GM12878 (cell line): ENCODE data around the gene SLC39A11.

Experiments used
- CBFB ChIP-seq: IDR thresholded peaks from 2 replicates; pipeline ENCODE4 v1.6.1; 2016; ENCODE audit warnings: antibody characterized with exemption, low read depth
- CEBPZ ChIP-seq: fragments of 150-350 bp; IDR thresholded peaks from 2 replicates; pipeline ENCODE4 v1.6.1; 2016; ENCODE audit warnings: low read depth, low read length
- EGR1 ChIP-seq, 2 experiments: IDR thresholded peaks; 1 replicate in 1 of 2; 2 replicates in 1 of 2; pipeline ENCODE4 v1.6.1; 2011 to 2012; ENCODE audit warnings: low read depth in 2 of 2, low read length in 2 of 2, borderline replicate concordance in 1 of 2, mild to moderate bottlenecking in 1 of 2, moderate library complexity in 1 of 2
- EP300 ChIP-seq, 2 experiments: fragments of 150-350 bp in 1 of 2; IDR thresholded peaks; 2 replicates each; pipeline ENCODE4 v1.6.1; 2011 to 2012; ENCODE audit warnings: low read depth in 2 of 2, low read length in 2 of 2, borderline replicate concordance in 1 of 2, improper control_type of control experiment in 1 of 2, inconsistent platforms in 1 of 2; ENCODE audit not compliant: control insufficient read depth in 1 of 2
- EZH2 ChIP-seq: IDR thresholded peaks from 2 replicates; pipeline ENCODE4 v1.6.1; 2012; ENCODE audit warnings: low read depth, mild to moderate bottlenecking, control low read depth, inconsistent platforms, low read length, borderline replicate concordance; ENCODE audit not compliant: control insufficient read depth
- FOXM1 ChIP-seq: IDR thresholded peaks from 2 replicates; pipeline ENCODE4 v1.6.1; 2012; ENCODE audit warnings: low read depth, mild to moderate bottlenecking, inconsistent platforms, low read length, moderate library complexity
- JUND ChIP-seq: IDR thresholded peaks from 2 replicates; pipeline ENCODE4 v1.6.1; 2012; ENCODE audit warnings: low read depth, mild to moderate bottlenecking, low read length, improper control_type of control experiment, moderate library complexity
- TAF1 ChIP-seq: IDR thresholded peaks from 2 replicates; pipeline ENCODE4 v1.6.1; 2011; ENCODE audit warnings: mild to moderate bottlenecking, low read depth, low read length, borderline replicate concordance

- no peak for TF ChIP-seq EZH2
- no peak for TF ChIP-seq CEBPZ
- no peak for TF ChIP-seq EP300 (IDR thresholded peaks at IDR 0.05; ENCODE audit: borderline replicate concordance in 1 of 2, control insufficient read depth in 1 of 2, low read depth in 2 of 2, low read length in 2 of 2)
- TF ChIP-seq CBFB: no peak
- no peak for TF ChIP-seq EGR1 (IDR thresholded peaks at IDR 0.05; ENCODE audit: borderline replicate concordance in 1 of 2, low read depth in 2 of 2, low read length in 2 of 2)
- TF ChIP-seq TAF1: no peak
- no peak for TF ChIP-seq FOXM1
- no peak for TF ChIP-seq JUND
Measured at GRCh38 chr17:73031472-73031871, 61.0 kb downstream of the SLC39A11 start.
